ENCODE data around the gene CDNF.

Gene CDNF

DNA sequence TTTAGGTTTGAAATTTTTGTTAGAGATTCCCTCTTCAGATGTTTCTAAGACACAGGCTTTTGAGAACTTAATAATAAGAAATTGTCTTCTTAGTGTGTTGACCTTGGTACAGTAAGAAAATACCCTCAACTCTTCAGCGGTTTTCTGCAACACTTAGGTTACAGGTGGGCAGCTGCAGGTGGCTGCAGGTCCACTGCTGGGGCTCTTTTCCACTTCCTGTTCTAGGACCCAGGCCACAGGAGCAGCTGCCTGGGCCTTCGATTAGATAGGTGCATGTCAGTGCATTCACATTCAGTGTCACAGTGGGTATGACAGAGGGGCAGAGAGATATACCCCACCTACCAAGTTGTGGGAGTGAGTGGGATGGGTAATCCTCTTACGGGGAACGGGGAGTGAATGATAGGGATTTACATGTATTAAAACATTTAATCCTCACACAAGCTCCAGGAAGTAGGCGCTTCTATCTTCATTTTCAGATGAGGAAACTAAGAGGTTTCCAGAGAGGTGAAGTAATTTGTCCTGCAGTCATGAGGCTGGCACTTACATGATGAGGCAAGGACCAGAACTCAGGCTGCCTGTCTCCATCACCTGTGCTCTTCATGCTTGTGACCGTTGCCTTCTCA is 20.6 kb upstream of the CDNF start:
- TF ChIP-seq, protein P1, sequence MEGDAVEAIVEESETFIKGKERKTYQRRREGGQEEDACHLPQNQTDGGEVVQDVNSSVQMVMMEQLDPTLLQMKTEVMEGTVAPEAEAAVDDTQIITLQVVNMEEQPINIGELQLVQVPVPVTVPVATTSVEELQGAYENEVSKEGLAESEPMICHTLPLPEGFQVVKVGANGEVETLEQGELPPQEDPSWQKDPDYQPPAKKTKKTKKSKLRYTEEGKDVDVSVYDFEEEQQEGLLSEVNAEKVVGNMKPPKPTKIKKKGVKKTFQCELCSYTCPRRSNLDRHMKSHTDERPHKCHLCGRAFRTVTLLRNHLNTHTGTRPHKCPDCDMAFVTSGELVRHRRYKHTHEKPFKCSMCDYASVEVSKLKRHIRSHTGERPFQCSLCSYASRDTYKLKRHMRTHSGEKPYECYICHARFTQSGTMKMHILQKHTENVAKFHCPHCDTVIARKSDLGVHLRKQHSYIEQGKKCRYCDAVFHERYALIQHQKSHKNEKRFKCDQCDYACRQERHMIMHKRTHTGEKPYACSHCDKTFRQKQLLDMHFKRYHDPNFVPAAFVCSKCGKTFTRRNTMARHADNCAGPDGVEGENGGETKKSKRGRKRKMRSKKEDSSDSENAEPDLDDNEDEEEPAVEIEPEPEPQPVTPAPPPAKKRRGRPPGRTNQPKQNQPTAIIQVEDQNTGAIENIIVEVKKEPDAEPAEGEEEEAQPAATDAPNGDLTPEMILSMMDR (IDR thresholded peaks at IDR 0.05; ENCODE audit: borderline replicate concordance, control extremely low read depth, extremely low read depth, insufficient read depth, missing control alignments): no peak
- in situ Hi-C loops (cut with MboI; ENCODE audit: low sequenced_read_pairs, unreplicated experiment): no loop called here
- DNase-seq (ENCODE audit: low spot score): no peak

- TF ChIP-seq, protein P1 (IDR thresholded peaks at IDR 0.05; ENCODE audit: borderline replicate concordance, control extremely low read depth, extremely low read depth, insufficient read depth, missing control alignments): no peak
- in situ Hi-C loops (cut with MboI; ENCODE audit: low sequenced_read_pairs, unreplicated experiment): no loop called here
- DNase-seq (ENCODE audit: low spot score): no peak
Observed at GRCh38 chr10:14855453-14855852, 17.6 kb upstream of the CDNF start.

GRCh38 chr10:14852236-14852635 is 14.4 kb upstream of the CDNF start:
- no peak for DNase-seq (ENCODE audit: low spot score)
- TF ChIP-seq, protein P1 (IDR thresholded peaks at IDR 0.05; ENCODE audit: borderline replicate concordance, control extremely low read depth, extremely low read depth, insufficient read depth, missing control alignments): no peak
- in situ Hi-C loops (cut with MboI; ENCODE audit: low sequenced_read_pairs, unreplicated experiment): no loop called here

GRCh38 chr10:14844948-14845347 is 7.1 kb upstream of the CDNF start:
- TF ChIP-seq, protein P1 (IDR thresholded peaks at IDR 0.05; ENCODE audit: borderline replicate concordance, control extremely low read depth, extremely low read depth, insufficient read depth, missing control alignments): no peak
- in situ Hi-C loops (cut with MboI; ENCODE audit: low sequenced_read_pairs, unreplicated experiment): no loop called here
- no peak for DNase-seq (ENCODE audit: low spot score)

GRCh38 chr10:14843327-14843988 is 5.6 kb upstream of the CDNF start:
- DNase-seq (ENCODE audit: low spot score): no peak
- TF ChIP-seq, protein P1 (IDR thresholded peaks at IDR 0.05; ENCODE audit: borderline replicate concordance, control extremely low read depth, extremely low read depth, insufficient read depth, missing control alignments): no peak
- in situ Hi-C loops (cut with MboI; ENCODE audit: low sequenced_read_pairs, unreplicated experiment): no loop called here

DNA sequence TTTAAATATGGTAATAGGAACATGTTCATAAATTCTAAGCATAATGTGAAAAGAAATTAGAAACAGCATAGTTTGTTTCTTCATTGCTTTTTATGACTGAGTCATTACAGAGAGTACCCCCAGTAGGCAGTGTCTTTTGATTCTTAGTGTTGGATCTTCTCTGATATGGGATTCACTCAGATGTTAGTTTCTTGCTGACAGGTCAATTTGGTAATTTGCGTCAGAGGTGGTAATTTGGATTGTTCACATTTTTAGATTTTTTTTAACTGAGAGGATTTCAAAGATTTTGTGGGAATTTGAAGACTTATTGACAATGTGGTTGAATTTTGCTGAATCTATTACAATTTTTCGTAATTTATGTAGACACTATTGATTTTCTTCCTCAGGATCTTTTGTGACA is 2.3 kb upstream of the CDNF start:
- DNase-seq (ENCODE audit: low spot score): no peak
- TF ChIP-seq, protein P1 (IDR thresholded peaks at IDR 0.05; ENCODE audit: borderline replicate concordance, control extremely low read depth, extremely low read depth, insufficient read depth, missing control alignments): no peak
- in situ Hi-C loops (cut with MboI; ENCODE audit: low sequenced_read_pairs, unreplicated experiment): no loop called here
